NCI-H1930 (cell line): ENCODE measurements around the gene ELF4.

Source experiments
- DNase-seq, 2 experiments: peaks; one replicate each; lab custom pipeline; 2025; lab: John Stamatoyannopoulos, UW

Gene ELF4

DNA sequence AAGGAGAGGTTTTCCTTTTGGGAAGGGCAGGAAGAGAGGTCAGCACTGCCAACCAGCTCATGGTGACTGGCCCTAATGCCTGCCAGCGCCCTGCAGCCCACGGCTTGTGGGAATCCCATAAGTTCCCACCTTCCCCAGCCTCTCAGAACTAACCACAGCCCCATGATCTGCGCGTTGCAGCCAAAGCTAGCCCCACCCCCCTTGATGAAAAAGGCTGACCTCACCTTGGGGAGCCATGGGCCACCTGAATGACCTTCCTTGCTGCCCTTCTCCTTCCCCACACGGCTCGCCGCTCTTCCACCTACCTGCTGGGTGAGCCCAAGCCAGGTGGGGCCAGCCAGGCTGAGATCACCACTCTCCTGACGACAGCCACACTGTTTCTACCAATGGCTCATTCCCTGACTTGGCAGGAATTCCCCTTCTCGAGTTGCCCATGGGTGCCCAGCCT lies 3.9 kb upstream of the ELF4 start:
- no peak for DNase-seq

DNA sequence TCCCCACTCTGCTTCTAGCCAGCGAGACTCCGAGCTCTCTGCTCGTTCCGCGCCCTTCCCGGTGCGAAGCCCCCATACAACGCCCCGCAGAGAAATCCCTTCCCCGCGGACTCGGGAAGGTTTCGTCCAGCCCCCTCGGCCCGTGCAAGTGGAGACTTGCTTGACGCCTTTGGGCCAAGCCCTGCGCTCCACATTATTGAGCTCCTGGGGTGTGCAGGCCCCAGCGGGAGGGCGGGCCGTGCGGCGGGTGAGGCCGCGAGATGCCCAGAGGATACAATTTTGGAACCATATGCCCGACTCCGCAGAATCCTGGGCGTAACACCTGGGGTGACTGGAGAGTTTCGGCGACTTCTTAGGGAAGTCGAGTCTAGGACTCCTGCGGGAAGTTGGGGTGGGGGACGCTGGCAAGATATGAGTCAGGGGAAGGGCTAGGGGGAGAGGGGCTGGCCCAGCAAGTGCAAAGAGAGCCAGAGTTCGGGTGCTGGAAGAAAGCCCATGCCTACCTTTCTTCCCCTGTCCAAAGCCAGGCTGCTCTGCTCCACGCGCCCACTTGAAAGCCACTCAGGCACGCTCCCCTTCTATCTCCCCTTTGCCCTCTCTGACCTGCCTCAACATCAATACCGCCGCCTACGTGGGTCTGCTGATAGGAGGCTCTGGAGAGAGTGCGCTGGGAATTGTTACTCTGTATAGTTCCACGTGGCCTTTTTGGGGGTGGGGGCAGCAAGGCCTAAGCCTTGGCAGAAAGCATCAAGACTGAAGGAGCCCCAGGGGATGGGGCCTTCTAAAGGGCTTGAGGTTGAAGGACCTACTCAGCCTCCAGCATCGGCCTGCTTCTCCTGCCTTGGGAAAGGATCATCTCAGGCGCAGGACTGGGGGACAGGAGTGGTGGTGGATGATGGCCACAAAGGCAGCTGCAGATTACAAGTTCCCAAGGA lies 1.2 kb upstream of the ELF4 start:
- DNase-seq: no peak

DNA sequence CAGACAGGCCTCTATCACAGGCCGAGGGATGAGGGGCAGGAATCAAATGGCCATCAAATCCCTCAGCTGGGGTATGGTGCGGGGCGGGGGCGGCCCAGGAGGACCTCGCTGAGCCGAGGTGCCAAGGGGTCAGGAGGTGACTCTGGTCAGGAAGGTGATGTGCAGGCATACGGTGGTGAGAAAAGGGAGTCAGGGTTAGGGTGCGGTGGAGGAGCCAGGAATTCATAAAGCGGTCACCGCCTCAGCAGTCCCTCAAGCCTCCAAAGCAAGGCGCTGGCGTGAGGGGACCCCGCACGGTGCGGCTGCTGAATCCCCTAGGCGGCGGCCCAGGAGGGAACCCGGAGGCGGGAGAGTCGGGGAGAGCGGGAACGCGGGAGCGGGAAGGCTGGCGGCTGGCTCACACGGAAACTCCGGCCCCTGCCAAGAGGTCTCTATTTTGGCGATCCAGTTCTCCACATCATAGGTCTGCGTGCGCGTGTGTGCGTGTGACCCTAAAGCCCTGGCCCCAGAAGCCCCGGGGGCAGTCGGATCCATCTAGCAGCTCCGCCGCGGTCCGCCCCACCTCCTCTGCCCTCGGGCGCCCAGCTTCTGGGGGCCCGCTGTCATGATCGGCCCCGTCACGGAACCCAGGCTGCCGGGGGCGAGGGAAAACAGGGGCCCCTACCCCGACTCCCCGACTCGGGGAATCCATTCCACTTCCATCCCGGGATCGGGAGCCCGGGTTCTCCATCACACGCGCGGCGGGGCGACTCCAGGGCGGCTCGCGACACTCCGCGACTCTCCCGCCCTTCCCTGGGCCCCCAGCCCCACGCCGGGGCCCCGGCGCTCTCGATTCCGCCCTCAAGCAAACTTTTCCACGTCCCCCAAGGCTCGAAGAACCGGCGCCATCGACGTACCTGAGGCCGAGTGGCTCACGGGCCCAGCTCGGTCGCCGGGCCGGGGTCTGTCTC lies 593 bp downstream of the ELF4 start:
- no peak for DNase-seq

DNA sequence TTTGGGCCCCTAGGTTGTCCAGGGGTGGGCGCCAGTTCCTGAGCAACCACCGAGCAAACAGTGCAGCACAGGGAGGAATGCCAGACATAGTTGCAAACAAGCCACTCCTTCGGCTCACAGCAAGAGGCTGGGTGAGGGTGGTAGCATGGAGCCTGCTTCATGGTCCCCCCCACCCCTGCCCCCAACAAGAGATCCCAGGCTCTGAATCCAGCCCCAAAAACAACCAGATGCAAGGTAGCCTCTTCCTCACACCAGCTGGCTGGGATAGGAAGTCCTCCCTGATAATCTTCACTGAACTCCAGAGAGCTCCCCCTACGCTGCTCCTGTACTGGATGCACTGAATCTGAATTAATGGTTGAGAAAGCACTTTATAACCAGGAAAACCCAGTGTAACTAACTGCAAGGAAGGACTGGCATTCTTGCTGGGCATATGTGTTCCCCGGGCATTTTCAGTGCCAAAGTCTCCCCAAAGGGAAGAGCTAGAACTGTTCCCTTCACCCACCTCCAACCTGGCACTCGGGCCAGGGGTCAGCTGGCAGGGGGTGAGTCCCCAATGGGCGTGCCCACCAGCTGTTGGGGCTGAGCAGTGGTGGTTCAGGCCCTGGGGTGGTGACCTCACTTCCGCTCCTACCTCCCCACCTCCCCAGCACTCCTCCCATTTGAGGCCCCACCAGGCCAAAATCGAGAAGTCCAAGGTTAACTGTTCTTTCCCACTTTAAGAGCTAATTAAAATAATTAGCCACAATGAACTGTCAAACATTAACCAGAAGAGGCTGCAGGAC lies 1.5 kb downstream of the ELF4 start:
- no peak for DNase-seq

DNA sequence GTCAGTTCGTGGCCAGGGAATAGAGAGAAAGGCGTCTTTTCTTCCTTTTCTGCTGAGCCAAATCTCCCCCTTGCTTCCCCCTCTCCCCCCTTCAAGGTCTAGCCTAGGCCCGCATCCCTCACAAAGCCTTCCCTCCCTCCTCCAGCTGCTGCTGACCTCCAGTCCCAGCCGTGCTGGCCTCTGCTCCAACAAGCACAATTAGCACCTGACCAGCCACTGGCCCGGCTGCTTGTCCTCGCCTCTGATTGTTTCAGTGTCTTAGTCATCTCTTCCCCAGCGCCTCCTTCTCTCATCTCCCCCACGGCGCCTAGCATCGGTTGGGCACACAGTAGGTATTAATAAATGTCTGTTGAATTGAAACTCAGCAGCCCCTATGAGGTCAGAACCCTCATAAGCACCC lies 4.2 kb downstream of the ELF4 start:
- no peak for DNase-seq

DNA sequence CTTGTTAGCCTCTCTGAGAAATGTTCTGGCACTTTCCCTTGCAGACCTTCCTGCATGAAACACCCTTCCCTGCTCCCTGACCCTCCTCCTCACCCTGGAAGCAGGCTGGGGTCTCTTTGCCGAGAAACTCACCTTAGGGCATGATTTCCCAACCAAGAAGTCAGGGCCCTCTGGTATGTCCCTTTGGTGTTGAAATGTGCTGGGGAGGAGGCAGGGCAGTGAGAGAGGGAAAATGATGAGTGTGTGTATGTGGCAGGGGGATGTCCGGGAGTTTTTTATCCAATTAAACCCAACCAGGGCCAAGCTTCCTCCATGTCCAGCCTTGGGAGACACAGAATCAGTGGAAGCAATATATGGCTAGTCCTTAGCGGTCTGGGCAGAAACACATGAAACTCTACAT lies 5.1 kb downstream of the ELF4 start:
- no peak for DNase-seq

DNA sequence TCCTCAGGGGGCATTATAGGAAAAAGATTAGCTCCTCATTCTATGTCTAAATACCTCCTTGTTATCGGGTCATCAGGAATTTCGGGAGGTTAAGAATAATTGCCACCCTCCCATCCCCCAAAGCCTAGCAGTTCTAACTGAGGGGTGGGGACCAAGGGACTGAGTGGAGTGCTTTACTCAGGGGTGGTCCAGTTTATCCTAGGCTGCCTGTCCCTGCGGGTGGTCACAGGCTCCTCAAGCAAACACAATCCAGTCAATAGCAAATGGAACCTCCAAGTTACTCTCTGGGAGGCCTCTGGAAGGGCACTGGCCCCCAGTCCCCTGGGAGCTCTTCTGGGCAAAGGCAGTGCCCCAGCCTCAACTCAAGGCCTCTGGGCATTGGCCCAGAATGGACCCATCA lies 6.7 kb downstream of the ELF4 start:
- no peak for DNase-seq

DNA sequence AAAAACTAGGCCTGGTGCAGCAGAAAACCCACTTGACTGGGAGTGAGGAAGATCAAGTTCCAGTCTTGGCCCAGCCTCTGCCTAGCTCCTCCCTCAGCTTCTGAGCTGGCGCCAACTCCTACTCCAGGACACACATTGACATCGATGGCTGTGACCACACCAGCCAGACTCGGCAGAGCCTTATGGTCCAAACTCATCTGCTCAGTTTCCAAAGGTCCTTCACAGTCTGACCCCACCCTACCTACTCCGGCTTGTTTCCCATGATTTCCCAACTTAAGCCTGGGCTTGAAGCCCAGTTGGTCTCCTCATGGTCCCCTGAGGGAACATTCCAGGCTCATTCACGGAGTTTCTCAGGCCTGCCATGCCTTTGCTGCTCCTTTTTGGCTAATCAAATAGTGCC lies 10.1 kb downstream of the ELF4 start:
- DNase-seq: no peak

DNA sequence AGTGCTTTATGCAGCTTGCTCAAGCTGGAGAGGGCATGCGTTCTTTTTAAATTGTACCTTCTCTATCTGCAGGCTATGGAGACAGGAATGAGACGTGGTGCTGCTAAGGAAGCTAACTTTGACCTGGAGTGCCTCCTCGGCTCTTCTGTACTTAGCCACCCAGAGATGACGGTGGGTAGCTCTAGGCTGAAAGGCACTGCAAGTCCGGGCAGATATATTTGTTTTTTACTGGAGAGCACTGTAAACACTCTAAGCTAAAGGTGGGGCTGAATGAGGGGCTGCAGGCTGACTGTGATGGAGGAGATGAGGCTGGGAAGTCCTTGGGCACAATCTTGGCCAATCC lies 12.1 kb downstream of the ELF4 start:
- DNase-seq: no peak

DNA sequence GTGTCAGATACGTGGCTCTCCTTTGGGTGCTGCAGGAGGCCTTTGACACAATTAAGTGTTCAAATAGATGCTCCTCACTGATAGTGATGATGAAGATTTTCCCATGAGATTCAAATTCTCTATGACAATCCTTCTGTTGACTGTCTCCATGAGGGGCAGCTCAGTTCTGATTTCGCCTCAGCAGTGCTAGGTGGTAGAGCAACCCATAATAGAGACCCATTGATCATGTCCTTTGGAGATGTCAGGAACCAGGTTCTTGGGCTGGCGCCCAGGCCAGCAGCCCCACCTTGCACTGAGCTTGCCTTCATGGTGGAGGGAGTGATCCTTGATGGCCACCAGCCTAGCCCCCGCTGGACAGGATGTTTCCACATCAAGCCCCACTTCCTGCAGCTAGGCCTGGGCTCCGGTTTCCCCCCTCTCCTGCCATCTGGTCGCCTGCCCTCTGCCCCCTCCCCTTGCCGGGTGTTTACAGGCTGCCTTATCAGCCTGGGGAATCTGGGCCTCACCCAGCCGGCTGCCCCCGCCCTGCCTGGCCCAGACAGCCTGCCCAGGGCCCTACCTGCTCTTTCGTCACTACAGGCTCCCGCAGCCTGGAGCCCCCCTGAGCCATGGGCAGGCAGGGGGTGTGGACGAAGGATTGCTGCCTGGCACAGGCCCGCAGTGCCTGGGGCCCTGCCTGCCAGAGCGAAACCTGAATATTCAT lies 12.6 kb downstream of the ELF4 start:
- DNase-seq: no peak

DNA sequence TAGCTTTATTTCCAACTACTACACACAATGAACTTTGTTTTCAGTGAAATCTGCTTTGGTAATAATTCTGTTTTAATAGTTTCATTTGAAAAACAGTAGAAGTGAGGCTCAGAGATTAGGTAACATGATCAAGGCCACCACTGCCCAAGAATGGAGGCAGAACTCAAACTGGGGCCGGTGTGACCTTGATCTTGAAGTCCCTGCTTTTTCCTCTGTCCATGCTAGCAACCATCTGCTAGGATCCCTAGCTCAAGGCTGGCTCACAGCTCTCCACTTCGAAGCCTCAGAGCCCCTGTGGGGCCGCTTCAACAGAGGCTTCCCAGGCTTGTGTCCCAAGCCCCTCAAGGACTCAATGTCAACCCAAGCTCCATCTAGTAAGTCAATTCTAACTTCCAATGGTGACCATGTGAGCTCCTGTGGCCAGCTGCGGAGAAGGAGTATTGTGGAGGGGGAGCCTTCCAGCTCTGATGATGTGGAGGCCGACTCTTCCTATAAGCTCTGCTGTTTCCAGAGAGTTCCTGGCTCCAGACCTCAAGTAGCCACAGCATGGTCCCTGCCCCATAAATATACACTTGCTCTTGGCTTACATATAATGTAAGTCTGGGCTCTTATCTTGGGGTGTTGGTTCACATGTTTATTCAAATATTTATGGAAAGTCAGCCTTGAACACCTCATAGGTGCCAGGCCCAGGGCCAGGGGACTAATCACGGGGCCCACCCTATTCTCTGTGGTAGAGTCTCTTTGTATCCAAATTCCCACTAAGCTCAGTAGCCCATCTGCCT lies 14.9 kb downstream of the ELF4 start:
- DNase-seq: no peak

DNA sequence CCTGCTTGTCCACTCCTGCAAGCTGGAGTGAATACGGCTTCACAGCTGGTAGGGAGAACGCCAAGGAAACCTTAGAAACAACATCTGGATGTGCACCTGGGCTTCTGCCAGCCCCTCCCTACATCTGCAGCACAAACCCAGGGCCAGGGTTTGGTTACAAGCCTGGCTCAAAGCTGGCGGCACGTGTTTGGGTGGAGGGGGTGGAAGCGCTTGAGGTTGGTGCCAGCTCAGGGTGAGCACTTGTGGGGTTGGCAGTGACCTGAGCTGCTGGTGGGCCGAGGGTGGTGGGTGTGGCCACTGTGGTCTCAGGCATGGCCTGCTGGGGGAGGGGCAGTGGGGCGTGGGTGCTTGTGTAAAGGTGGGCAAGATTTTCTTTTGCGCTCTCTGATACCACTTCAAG lies 15.6 kb downstream of the ELF4 start:
- DNase-seq: no peak

DNA sequence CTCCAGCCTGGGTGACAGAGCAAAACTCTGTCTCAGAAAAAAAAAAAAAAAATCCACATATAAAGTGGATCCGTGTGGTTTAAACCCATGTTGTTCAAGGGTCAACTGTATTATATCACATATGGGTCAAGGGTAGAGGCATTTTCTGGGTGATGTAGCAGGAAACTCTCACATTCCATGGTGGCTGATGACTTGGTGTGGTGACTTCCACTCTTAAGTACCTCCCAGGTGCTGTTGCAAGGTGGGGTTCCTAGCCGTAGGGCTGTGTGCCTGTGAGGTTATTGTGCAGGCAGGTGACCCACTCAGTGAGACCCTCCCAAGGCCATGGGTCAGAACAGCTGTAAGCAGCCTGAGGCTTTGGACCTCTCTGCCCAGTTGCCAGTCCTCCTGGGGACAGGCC lies 17.0 kb downstream of the ELF4 start:
- no peak for DNase-seq

DNA sequence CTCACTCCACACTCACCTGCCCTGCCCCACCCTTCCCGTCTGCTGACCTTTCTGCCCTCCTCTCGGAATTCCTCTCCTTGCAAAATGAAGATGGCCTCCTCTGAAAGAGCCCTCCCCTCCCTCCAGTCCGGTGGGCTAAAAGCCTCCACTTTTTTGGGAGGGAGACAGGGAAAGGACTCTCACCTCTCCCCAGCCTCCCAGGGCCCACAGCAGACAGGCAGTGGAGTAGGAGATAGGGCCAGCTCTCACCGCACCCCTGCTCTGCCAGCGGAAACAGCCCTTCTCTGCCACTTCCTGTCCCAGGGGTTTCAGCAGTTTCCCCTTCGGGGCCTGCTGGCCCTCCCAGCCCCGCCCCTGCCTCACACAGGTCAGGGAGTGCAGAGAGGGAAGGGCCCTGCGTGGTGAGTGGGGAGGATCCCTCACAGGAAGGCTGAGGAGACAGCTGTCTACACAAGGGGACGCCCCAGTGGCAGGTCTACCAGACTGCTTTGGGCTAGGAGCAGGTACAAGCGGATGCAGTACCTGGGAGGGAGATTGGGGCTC lies 18.2 kb downstream of the ELF4 start:
- DNase-seq: no peak

DNA sequence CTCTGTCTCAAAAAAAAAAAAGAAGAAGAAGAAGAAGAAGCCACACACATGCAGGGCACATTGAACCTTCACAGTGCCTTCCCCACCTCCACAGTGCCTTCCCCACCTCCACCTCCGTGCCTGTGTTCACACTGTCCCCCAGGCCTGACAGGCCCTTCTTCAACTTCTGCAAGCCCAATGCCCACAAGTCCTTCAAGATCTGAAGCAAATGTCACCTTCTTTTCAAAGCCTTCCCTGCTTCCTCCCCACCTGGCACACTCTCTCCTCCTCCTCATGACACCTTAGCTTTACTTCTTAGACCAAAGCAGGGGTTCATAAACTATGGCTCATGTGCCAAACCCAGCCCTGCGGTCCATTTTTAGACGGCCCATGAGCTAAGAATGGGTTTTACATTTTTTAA lies 19.9 kb downstream of the ELF4 start:
- no peak for DNase-seq

DNA sequence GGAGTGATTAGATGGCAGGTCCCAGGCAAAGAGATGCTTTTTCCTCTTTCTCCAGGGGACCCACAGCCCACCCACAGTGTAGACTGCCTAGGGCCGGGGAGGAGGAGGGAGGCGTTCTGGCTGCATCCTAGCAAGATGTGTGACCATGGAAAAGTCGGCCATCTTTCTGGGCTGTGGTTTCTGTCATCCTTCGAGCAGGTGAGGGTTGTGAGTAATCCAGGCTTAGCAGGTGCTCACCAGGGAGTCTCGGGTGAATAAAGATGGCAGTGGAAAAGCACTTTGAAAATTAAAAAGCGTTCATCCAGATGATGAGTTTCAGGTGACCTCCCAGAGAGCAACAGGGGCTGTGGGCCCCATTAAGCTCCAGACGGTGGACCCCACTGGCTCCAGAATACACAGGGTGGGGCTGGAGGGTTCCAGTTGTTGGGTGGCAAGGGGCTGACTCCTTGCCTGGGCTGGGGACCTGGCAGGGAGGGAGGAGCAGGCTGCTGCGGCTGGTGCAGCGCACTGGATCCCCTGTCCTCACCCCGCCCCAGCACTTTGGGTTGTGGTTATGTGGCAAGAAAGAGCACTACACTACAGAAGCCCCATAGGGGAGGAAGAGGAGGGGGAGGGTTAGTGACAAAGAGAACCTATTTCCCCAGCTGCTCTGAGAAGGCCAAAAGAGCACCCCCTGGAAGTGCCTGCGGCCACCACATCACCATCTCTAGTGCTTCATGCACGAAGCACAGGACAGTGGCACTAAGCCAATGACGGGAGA lies 23.7 kb downstream of the ELF4 start:
- no peak for DNase-seq

DNA sequence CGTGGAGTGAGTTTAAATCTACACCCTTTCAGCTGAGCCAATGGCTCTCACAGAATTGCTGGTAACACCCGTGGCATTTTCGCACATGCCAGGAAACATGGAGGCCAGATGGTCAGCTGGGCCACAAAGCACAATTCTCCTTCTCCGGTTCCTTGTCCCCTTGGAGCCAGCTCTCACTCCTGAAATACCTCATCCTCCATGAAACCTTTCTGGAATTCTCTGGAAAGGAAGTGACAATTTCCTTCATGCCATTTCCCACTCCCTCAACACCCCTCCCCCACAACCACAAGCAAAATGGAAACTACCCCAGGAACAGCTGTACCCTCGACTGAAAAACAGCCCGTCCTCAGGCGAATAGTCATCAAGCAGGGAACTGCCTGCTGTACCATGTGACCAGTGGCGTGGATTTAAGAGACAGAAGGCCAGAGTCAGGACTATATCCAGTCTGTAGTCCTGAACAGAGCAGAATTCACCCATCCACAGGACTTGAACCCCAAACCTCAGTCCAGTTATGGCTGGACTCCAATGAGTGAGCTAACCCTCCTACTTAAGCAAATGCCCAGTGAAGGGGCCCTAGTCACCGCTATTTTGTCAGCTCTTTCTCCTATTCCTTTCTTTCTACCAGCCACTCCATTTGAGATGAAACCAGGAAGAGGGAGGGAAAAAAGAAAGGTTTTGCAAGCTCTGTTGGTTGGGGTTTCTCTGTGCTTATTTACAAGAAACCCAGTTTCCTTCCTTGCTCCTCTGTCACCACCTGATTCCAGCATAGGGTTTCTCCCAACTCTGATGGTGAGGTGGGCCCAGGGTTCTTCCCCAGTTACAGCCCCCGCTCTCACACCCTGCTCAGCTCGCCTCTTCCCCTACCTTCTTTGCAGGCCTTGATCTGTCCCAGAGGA lies 24.5 kb downstream of the ELF4 start:
- no peak for DNase-seq

DNA sequence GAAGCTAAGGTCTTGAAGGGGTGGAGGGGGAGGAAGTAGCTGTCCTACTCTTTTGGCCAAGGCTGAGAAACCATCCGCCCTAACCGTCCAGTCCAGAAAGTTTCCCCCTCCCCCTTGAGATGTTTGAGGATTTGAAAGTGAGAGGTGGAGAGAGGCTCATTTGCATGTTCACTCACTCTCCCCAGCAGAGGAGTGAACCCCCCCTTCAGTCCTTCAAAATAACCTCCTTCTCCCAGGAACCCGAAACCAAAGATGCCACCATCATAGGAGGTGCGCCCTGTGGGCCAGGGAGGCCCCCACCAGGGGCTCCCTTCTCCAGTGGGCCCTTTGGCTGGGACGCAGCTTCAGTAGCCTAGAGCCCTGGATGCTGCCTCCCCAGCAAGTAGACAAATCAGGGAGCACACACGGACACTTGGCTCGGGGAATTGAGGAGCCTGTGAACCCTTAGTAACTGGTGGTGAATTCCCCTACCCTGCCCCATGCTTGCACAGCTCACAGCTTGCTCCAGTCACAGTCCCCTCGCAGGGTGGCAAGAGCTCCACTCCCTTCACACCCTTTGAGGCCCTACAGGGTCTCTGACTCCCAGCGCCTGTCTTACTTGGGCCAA lies 25.6 kb downstream of the ELF4 start:
- no peak for DNase-seq
